Small intestine (tissue), 16 donors: ENCODE data around the gene ROPN1B. TPM values are rescaled to one million over a fixed set of nuclear protein-coding genes. Genes with fewer than 3 reads are reported as not detected.
A peak's percentile ranks its signal among the peaks of the same experiment; 100 is the strongest.
"Not testable (repeated sequence)": the region's sequence is repeated elsewhere in the genome, so short reads cannot be mapped to it uniquely, and the experiment has no call there.

Experiments used
- DNase-seq, 2 donors: peaks; one replicate each; pipeline versions ENCODE4 v3.0.0 to v3.0.0-alpha.2; 2013
- FAIRE-seq: peaks from 2 replicates; lab custom pipeline; 2012; peaks lifted over from hg19 to GRCh38; lab: Jason Lieb, UNC
- H3K27ac ChIP-seq, 3 donors: one replicate each; pipeline ENCODE4 v1.5.1; 2013; ENCODE audit warnings: low read length in 2 of 3, mild to moderate bottlenecking in 2 of 3, control low read depth in 1 of 3, inconsistent platforms in 1 of 3, low read depth in 1 of 3, moderate library complexity in 1 of 3
- H3K27me3 ChIP-seq, 3 donors: one replicate each; pipeline ENCODE4 v1.6.1; 2013; ENCODE audit warnings: low read length in 3 of 3, inconsistent platforms in 1 of 3; ENCODE audit not compliant: control insufficient read depth in 3 of 3, insufficient read depth in 3 of 3
- H3K36me3 ChIP-seq, 3 donors: one replicate each; pipeline ENCODE4 v1.6.1; 2013; ENCODE audit warnings: low read length in 3 of 3, inconsistent platforms in 1 of 3, low read depth in 1 of 3, mild to moderate bottlenecking in 1 of 3, moderate library complexity in 1 of 3; ENCODE audit not compliant: control insufficient read depth in 3 of 3, insufficient read depth in 2 of 3
- H3K4me1 ChIP-seq, 3 donors: one replicate each; pipeline ENCODE4 v1.6.1; 2013; ENCODE audit warnings: low read length in 2 of 3, inconsistent platforms in 1 of 3, low read depth in 1 of 3, mild to moderate bottlenecking in 1 of 3, moderate library complexity in 1 of 3; ENCODE audit not compliant: control insufficient read depth in 3 of 3, insufficient read depth in 2 of 3
- H3K4me3 ChIP-seq, 3 donors: one replicate each; pipeline ENCODE4 v1.5.1; 2013; ENCODE audit warnings: low read length in 3 of 3, control low read depth in 1 of 3, inconsistent platforms in 1 of 3, low read depth in 1 of 3, mild to moderate bottlenecking in 1 of 3, moderate library complexity in 1 of 3
- H3K9me3 ChIP-seq, 2 donors: one replicate each; pipeline ENCODE4 v1.6.1; 2013; ENCODE audit warnings: low read depth in 1 of 2, low read length in 1 of 2; ENCODE audit not compliant: control insufficient read depth in 2 of 2, insufficient read depth in 1 of 2
- WGBS, 3 donors: extraction: QIAGEN DNeasy Blood & Tissue Kit; methylation state at CpG; one replicate each; pipeline ENCODE4 v1.1.7; 2013; 5-methylcytosine and 5-hydroxymethylcytosine counted together
- long read RNA-seq, 10 donors: transcript quantifications; one replicate each; lab custom pipeline, GENCODE V29; 2026
- polyA plus RNA-seq, 4 donors: library from polyadenylated mRNA; stranded (reverse) in 3 of 4; unstranded in 1 of 4; fragments of 200-250 nt in 3 of 4; fragments of 120-200 nt in 1 of 4; gene quantifications; one replicate each; pipeline versions ENCODE4 v1.2.1 to v1.2.3, GENCODE V29; 2013
- donor health status: healthy with polysubstance abuse.
- donor health status: control.
- donor health status: control.
- donor health status: Bipolar disorder and iron deficiency.
- donor health status: healthy.

Gene ROPN1B
- polyA plus RNA-seq, result under 1 TPM in 2 of 4 donors, not detected in 2; 0.06 to 0.07 TPM
- long read RNA-seq, donor 1, result 0 reads
- long read RNA-seq, donor 2, result 0 reads
- long read RNA-seq, donor 3, result 0 reads
- long read RNA-seq, donor 4, result 0 reads
- long read RNA-seq, donor 5, result 0 reads
- long read RNA-seq, donor 6, result 0 reads
- long read RNA-seq, donor 7, result 0 reads
- long read RNA-seq, donor 8, result 0 reads
- long read RNA-seq, donor 9, result 0 reads
- long read RNA-seq, donor 10, result 0 reads

GRCh38 chr3:125968701-125969592 lies at the start of gene ROPN1B:
Gene ROPN1B (plus strand): TSS chr3:125969178. CDS start chr3:125972055, 2,877 bp downstream.
- H3K4me3 ChIP-seq, H3K27ac ChIP-seq, H3K36me3 ChIP-seq, H3K4me1 ChIP-seq, H3K9me3 ChIP-seq, FAIRE-seq, DNase-seq: not testable (repeated sequence)
- 4 to 13% (median 6%) methylated on average over 2 to 4 of the region's 50 CpGs for WGBS, 3 donors
- H3K27me3 ChIP-seq, result peaks cover 0 to 31% (median 7%) of the 10 kb centered on the region in 3 donors

- H3K27ac ChIP-seq, H3K27me3 ChIP-seq, H3K4me1 ChIP-seq, FAIRE-seq, H3K9me3 ChIP-seq, DNase-seq, H3K4me3 ChIP-seq, H3K36me3 ChIP-seq: not testable (repeated sequence)
- 77 to 83% (median 81%) methylated on average over 9 to 10 of the region's 10 CpGs for WGBS, 3 donors
Measured at GRCh38 chr3:125920191-125920590, 48.8 kb upstream of the ROPN1B start.

DNA sequence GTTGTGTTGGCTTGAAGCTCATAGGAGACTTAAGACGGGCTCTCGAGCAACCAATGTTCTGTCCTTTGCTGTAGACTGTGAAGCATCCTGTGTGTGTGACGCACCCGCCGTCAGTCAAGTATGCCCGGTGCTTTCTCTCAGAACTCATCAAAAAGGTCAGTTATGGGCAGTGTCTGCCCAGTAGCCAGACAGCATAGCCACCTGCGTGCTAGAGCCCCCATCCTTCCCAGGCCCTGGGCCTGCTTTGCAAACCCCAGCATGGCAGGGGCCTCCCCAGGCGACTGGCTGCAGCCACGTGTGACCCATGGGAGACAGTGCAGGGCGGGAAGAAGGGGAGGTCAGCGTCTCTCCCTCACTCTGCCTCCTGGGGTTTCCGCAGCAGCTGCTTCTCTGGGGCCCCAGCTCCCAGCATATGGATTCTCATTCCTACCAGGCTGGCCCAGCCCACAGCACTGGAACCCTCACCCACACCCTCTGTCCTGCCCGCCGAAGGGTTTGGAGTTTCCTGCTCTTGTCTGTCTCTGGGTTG lies 48.2 kb upstream of the ROPN1B start:
- not testable (repeated sequence) for H3K9me3 ChIP-seq, H3K27ac ChIP-seq, H3K4me1 ChIP-seq, H3K27me3 ChIP-seq, H3K4me3 ChIP-seq, H3K36me3 ChIP-seq, DNase-seq, FAIRE-seq
- 86 to 90% (median 88%) methylated on average over 11 to 14 of the region's 14 CpGs for WGBS, 3 donors

- H3K27ac ChIP-seq, FAIRE-seq, H3K36me3 ChIP-seq, H3K4me1 ChIP-seq, H3K4me3 ChIP-seq, H3K9me3 ChIP-seq, H3K27me3 ChIP-seq: not testable (repeated sequence)
- 58 to 73% (median 61%) methylated on average over 5 of the region's 5 CpGs for WGBS, 3 donors
- DNase-seq, result peak; percentile 8 to 31
Measured at GRCh38 chr3:125921712-125922111, 47.3 kb upstream of the ROPN1B start.

GRCh38 chr3:125923324-125924115 lies 45.5 kb upstream of the ROPN1B start:
- H3K27ac ChIP-seq, H3K4me1 ChIP-seq, H3K4me3 ChIP-seq, FAIRE-seq, H3K36me3 ChIP-seq, H3K27me3 ChIP-seq, DNase-seq, H3K9me3 ChIP-seq: not testable (repeated sequence)
- 91 to 95% (median 95%) methylated on average over 16 of the region's 16 CpGs for WGBS, 3 donors

DNA sequence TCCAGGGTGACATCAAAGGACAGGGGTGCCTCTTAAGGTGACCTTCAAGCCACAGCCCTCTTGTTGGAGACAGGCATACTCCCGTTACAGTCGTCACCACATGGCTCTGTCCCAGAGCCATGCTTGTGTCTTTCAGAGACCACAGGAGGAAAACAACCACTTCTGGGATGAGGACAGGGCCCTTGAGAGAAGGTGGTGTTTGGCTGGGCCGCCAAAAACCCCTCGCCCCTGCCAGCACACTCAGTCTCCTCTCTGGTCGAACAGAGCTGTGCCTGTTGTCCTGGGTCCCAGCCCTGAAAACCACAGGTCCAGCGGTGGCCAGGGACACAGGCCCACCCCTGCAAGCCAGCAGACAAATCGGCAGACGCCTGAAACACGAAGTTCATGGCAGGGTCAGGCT lies 44.7 kb upstream of the ROPN1B start:
- not testable (repeated sequence) for H3K4me3 ChIP-seq, DNase-seq, H3K36me3 ChIP-seq, H3K9me3 ChIP-seq, H3K4me1 ChIP-seq, H3K27ac ChIP-seq, H3K27me3 ChIP-seq, FAIRE-seq
- 84 to 89% (median 88%) methylated on average over 8 to 9 of the region's 9 CpGs for WGBS, 3 donors

DNA sequence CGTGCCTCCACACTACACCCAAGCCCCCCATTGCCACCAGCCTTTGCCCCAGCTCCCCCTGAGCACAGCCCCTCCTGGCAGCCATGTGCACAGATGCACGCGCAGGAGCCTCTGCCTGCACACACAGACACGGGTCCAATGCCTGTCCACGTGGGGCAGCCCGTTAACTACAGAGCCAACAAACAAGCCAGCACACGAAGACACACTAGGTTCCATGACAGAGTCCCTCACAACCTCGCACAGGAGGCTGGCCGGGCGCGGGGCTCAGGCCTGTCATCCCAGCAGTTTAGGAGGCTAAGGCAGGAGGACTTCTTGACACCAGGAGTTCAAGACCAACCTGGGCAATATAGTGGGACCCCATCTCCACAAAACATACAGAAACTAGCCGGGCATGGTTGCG lies 43.3 kb upstream of the ROPN1B start:
- H3K27ac ChIP-seq, H3K27me3 ChIP-seq, H3K9me3 ChIP-seq, DNase-seq, H3K36me3 ChIP-seq, H3K4me3 ChIP-seq, H3K4me1 ChIP-seq, FAIRE-seq: not testable (repeated sequence)
- 89 to 95% (median 92%) methylated on average over 12 to 13 of the region's 13 CpGs for WGBS, 3 donors
